ENCODE measurements around the gene PNRC2. TPM values are rescaled to one million over a fixed set of nuclear protein-coding genes. Genes with fewer than 3 reads are reported as not detected.

The PNRC2 gene
- total and polyA plus RNA-seq, 2 of the 13 experiments (the other 11 are each of a cell fraction or from before 2014, with no cell fraction given): 74.9 to 97.5 TPM

- TF ChIP-seq ZNF530 (CRISPR knock-in tag; IDR thresholded peaks at IDR 0.05; ENCODE audit: low read depth): no peak
- TF ChIP-seq TCF7 (IDR thresholded peaks at IDR 0.05; ENCODE audit: low read depth): no peak
- peak; percentile 68 for TF ChIP-seq ASH2L (IDR thresholded peaks at IDR 0.05; ENCODE audit: insufficient read length, low read depth, low read length)
- no peak for TF ChIP-seq ZZZ3 (CRISPR knock-in tag; IDR thresholded peaks at IDR 0.05; ENCODE audit: borderline replicate concordance)
- TF ChIP-seq PLRG1 (conservative IDR thresholded peaks at IDR 0.05): no peak
- TF ChIP-seq NFYC (CRISPR knock-in tag; IDR thresholded peaks at IDR 0.05): peak; percentile 94
- TF ChIP-seq RFX1 (IDR thresholded peaks at IDR 0.05): no peak
- TF ChIP-seq CREB1 (IDR thresholded peaks at IDR 0.05): peak; percentile 53
- peak; percentile 70 for TF ChIP-seq CREB1 (CRISPR knock-in tag; IDR thresholded peaks at IDR 0.05)
- TF ChIP-seq ETV6 (CRISPR knock-in tag; conservative IDR thresholded peaks at IDR 0.05): peak; percentile 92
- TF ChIP-seq ZKSCAN5 (CRISPR knock-in tag; IDR thresholded peaks at IDR 0.05): no peak
- 0 out of 2 replicates have a peak, but pooled peaks have one; percentile 30 for TF ChIP-seq MIER2 (CRISPR knock-in tag; IDR thresholded peaks at IDR 0.05)
- no peak for TF ChIP-seq EHMT2 (IDR thresholded peaks at IDR 0.05; ENCODE audit: borderline replicate concordance, low read depth, low read length)
- TF ChIP-seq ZSCAN9 (CRISPR knock-in tag; IDR thresholded peaks at IDR 0.05; ENCODE audit: borderline replicate concordance): peak; percentile 92
- TF ChIP-seq SALL2 (CRISPR knock-in tag; IDR thresholded peaks at IDR 0.05): peak; percentile 96
- no peak for TF ChIP-seq NBN (conservative IDR thresholded peaks at IDR 0.05)
- peak; percentile 20; the same call in 1 of the 2 replicates for TF ChIP-seq MIXL1 (CRISPR knock-in tag; IDR thresholded peaks at IDR 0.05)
- no peak for TF ChIP-seq HOXA9 (CRISPR knock-in tag; IDR thresholded peaks at IDR 0.05; ENCODE audit: borderline replicate concordance)
- no peak for TF ChIP-seq ZNF737 (CRISPR knock-in tag; IDR thresholded peaks at IDR 0.05; ENCODE audit: borderline replicate concordance)
- no peak; the same call in 1 of the 2 replicates for TF ChIP-seq MEF2D (CRISPR knock-in tag; IDR thresholded peaks at IDR 0.05)
- TF ChIP-seq ZNF615 (CRISPR knock-in tag; IDR thresholded peaks at IDR 0.05; ENCODE audit: borderline replicate concordance): no peak
- TF ChIP-seq NFE2 (CRISPR knock-in tag; IDR thresholded peaks at IDR 0.05): 0 out of 2 replicates have a peak, but pooled peaks have one; percentile 15
- no peak for TF ChIP-seq ZNF251 (CRISPR knock-in tag; IDR thresholded peaks at IDR 0.05)
- TF ChIP-seq ZFYVE20 (CRISPR knock-in tag; IDR thresholded peaks at IDR 0.05; ENCODE audit: borderline replicate concordance, low read depth): no peak; the same call in 1 of the 2 replicates
- peak; percentile 78; the same call in 1 of the 2 replicates for TF ChIP-seq ZNF576 (CRISPR knock-in tag; IDR thresholded peaks at IDR 0.05)
- TF ChIP-seq ZNF740 (CRISPR knock-in tag; IDR thresholded peaks at IDR 0.05): no peak
- TF ChIP-seq ZBTB8A (CRISPR knock-in tag; IDR thresholded peaks at IDR 0.05; ENCODE audit: borderline replicate concordance, low read depth): no peak; the same call in 1 of the 2 replicates
- TF ChIP-seq YEATS4 (CRISPR knock-in tag; IDR thresholded peaks at IDR 0.05; ENCODE audit: borderline replicate concordance): peak; percentile 93
- TF ChIP-seq ZNF660 (CRISPR knock-in tag; IDR thresholded peaks at IDR 0.05; ENCODE audit: borderline replicate concordance, low read depth): no peak
- TF ChIP-seq TBP (CRISPR knock-in tag; IDR thresholded peaks at IDR 0.05): no peak
- peak; percentile 78; the same call in 1 of the 2 replicates for TF ChIP-seq FOXK1 (CRISPR knock-in tag; IDR thresholded peaks at IDR 0.05; ENCODE audit: borderline replicate concordance, low read depth)
- no peak for TF ChIP-seq ZNF562 (CRISPR knock-in tag; IDR thresholded peaks at IDR 0.05; ENCODE audit: borderline replicate concordance)
- no peak for TF ChIP-seq ZFP62 (CRISPR knock-in tag; IDR thresholded peaks at IDR 0.05)
Observed at GRCh38 chr1:23959461-23960290, at the start of gene PNRC2 (continued).
